ENCODE results near the gene GFOD1. TPM values are rescaled to one million over a fixed set of nuclear protein-coding genes. Genes with fewer than 3 reads are reported as not detected.
"Not testable (repeated sequence)": the region's sequence is repeated elsewhere in the genome, so short reads cannot be mapped to it uniquely, and the experiment has no call there.

The GFOD1 gene
- total RNA-seq, 1 donor from 2014 or later: 2.2 TPM

- no peak for DNase-seq (ENCODE audit: low read depth)
- TF ChIP-seq CTCF (conservative IDR thresholded peaks at IDR 0.05; ENCODE audit: low read depth, low read length): no peak
Measured at GRCh38 chr6:13435477-13436246, 51.7 kb downstream of the GFOD1 start.

GRCh38 chr6:13434777-13435176, 52.6 kb downstream of the GFOD1 start:
- DNase-seq (ENCODE audit: low read depth): no peak
- no peak for TF ChIP-seq CTCF (conservative IDR thresholded peaks at IDR 0.05; ENCODE audit: low read depth, low read length)
- H3K4me3 ChIP-seq (ENCODE audit: low read depth, low read length): no peak overlapping the region

More at GRCh38 chr6:13435477-13436246, 51.7 kb downstream of the GFOD1 start:
- no peak overlapping the region for H3K4me3 ChIP-seq (ENCODE audit: low read depth, low read length)

- DNase-seq (ENCODE audit: low read depth); H3K4me3 ChIP-seq (ENCODE audit: low read depth, low read length): not testable (repeated sequence)
Measured at GRCh38 chr6:13434135-13434775, 53.1 kb downstream of the GFOD1 start.

DNA sequence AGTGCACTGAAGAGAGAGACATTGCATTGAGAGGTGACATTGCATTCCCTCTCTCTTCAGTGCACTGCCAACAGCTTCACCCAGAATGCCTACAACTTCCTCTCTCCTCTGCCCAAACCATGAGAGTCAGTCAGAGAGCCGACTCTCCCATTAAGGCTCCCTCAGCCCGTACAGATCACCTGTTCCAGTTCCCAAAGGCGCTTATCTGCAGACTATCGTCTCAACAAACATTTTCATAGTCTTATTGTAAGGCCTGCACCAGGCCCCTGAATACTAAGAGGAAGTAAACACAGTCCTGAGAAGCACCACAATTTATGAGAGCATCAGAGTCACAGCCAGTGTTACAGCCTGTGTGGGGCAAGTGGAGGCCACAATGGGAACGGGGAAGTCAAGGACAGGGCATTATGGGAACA, 53.7 kb downstream of the GFOD1 start:
- no peak for DNase-seq (ENCODE audit: low read depth)
- H3K4me3 ChIP-seq (ENCODE audit: low read depth, low read length): no peak overlapping the region
- no peak for TF ChIP-seq CTCF (conservative IDR thresholded peaks at IDR 0.05; ENCODE audit: low read depth, low read length)

GRCh38 chr6:13432526-13433184, 54.7 kb downstream of the GFOD1 start:
- H3K4me3 ChIP-seq (ENCODE audit: low read depth, low read length): no peak overlapping the region
- TF ChIP-seq CTCF (conservative IDR thresholded peaks at IDR 0.05; ENCODE audit: low read depth, low read length): no peak
- DNase-seq (ENCODE audit: low read depth): no peak

- no peak for TF ChIP-seq CTCF (conservative IDR thresholded peaks at IDR 0.05; ENCODE audit: low read depth, low read length)
- no peak for DNase-seq (ENCODE audit: low read depth)
- H3K4me3 ChIP-seq (ENCODE audit: low read depth, low read length): no peak overlapping the region
Measured at GRCh38 chr6:13431861-13432465, 55.4 kb downstream of the GFOD1 start.

- DNase-seq (ENCODE audit: low read depth): no peak
- no peak overlapping the region for H3K4me3 ChIP-seq (ENCODE audit: low read depth, low read length)
- no peak for TF ChIP-seq CTCF (conservative IDR thresholded peaks at IDR 0.05; ENCODE audit: low read depth, low read length)
Measured at GRCh38 chr6:13431059-13431656, 56.2 kb downstream of the GFOD1 start.
